A549 (cell line): ENCODE measurements around the gene MUCL3. TPM values are rescaled to one million over a fixed set of nuclear protein-coding genes. Genes with fewer than 3 reads are reported as not detected.
"Not testable (repeated sequence)": the region's sequence is repeated elsewhere in the genome, so short reads cannot be mapped to it uniquely, and the experiment has no call there.

Experiments
- ATAC-seq, 2 experiments: fragments of 200-7000 bp in 1 of 2; fragments of >200 bp in 1 of 2; cut with Nextera tagmentation in 1 of 2; cut with Tn5 transposase in 1 of 2; 3 replicates each; pipeline versions ENCODE4 v1.8.0 to v1.9.1; 2018 to 2020; ENCODE audit warnings: mild to moderate bottlenecking in 1 of 2, moderate library complexity in 1 of 2
- CTCF ChIA-PET: fragments of 300-600 bp; sonication (Branson Sonifier 250); formaldehyde crosslinking; extraction: SDS; loops from one replicate; lab custom pipeline; 2021; ENCODE audit warnings: antibody characterized with exemption, inconsistent platforms; lab: Yijun Ruan, JAX
- POLR2A ChIA-PET: fragments of 350-600 bp; formaldehyde crosslinking; extraction: SDS; loops from one replicate; lab custom pipeline; 2021; ENCODE audit warnings: antibody characterized with exemption, inconsistent platforms; lab: Yijun Ruan, JAX
- DNase-seq, 2 experiments: peaks; one replicate each; pipeline versions ENCODE4 v3.0.0 to v3.0.0-alpha.2; 2011 to 2016; ENCODE audit warnings: low read depth in 1 of 2, low spot score in 1 of 2
- FAIRE-seq: peaks from 2 replicates; lab custom pipeline; 2011; peaks lifted over from hg19 to GRCh38; lab: Jason Lieb, UNC
- H3K27ac ChIP-seq, 2 experiments: fragments of >200 bp; sonication (Bioruptor Twin); formaldehyde crosslinking; 3 replicates each; pipeline ENCODE4 v1.5.1; 2016 to 2017
- H3K4me1 ChIP-seq: fragments of >200 bp; sonication (Bioruptor Twin); formaldehyde crosslinking; 3 replicates; pipeline ENCODE4 v1.6.1; 2016
- H3K4me2 ChIP-seq: fragments of >200 bp; sonication (Bioruptor Twin); formaldehyde crosslinking; 3 replicates; pipeline ENCODE4 v1.6.1; 2016
- H3K4me3 ChIP-seq: fragments of >200 bp; sonication (Bioruptor Twin); formaldehyde crosslinking; 3 replicates; pipeline ENCODE4 v1.5.1; 2016
- H3K9me3 ChIP-seq: fragments of >200 bp; sonication (Bioruptor Twin); formaldehyde crosslinking; 3 replicates; pipeline ENCODE4 v1.6.1; 2016
- CBX2 ChIP-seq: fragments of 200-600 bp; sonication (generic); IDR thresholded peaks from 2 replicates; pipeline ENCODE4 v1.6.1; 2016; ENCODE audit warnings: low read depth, mild to moderate bottlenecking, borderline replicate concordance
- EHF ChIP-seq: fragments of 250-450 bp; sonication (Bioruptor Pico); IDR thresholded peaks from 2 replicates; pipeline ENCODE4 v1.5.0; 2020; ENCODE audit warnings: mild to moderate bottlenecking
- EP300 ChIP-seq, 2 experiments: fragments of >200 bp; sonication (Bioruptor Twin); formaldehyde crosslinking; IDR thresholded peaks; 2 replicates in 1 of 2; 3 replicates in 1 of 2; pipeline ENCODE4 v1.6.1; 2016 to 2017
- FOSL2 ChIP-seq, 2 experiments: fragments of 450-650 bp in 1 of 2; fragments of >200 bp in 1 of 2; sonication (Bioruptor Twin) in 1 of 2; formaldehyde crosslinking; IDR thresholded peaks; 2 replicates each; pipeline versions ENCODE4 v1.5.0 to v1.6.1; 2016 to 2020; ENCODE audit warnings: mild to moderate bottlenecking in 1 of 2, moderate library complexity in 1 of 2
- GATA3 ChIP-seq: IDR thresholded peaks from 2 replicates; pipeline ENCODE4 v1.6.1; 2012; ENCODE audit warnings: borderline replicate concordance
- HOXB13 ChIP-seq: fragments of 250-450 bp; sonication (Bioruptor Pico); IDR thresholded peaks from 2 replicates; pipeline ENCODE4 v1.5.0; 2020; ENCODE audit warnings: low read depth, mild to moderate bottlenecking, moderate library complexity
- JUN ChIP-seq, 2 experiments: fragments of >200 bp; sonication (Bioruptor Twin); formaldehyde crosslinking; IDR thresholded peaks; 2 replicates in 1 of 2; 3 replicates in 1 of 2; pipeline ENCODE4 v1.6.1; 2016 to 2017
- JUNB ChIP-seq: fragments of >200 bp; sonication (Bioruptor Twin); formaldehyde crosslinking; IDR thresholded peaks from 2 replicates; pipeline ENCODE4 v1.6.1; 2016
- KDM1A ChIP-seq: fragments of 200-600 bp; sonication (generic); IDR thresholded peaks from 2 replicates; pipeline ENCODE4 v1.6.1; 2016; ENCODE audit warnings: low read depth, mild to moderate bottlenecking
- MAFK ChIP-seq: fragments of 450-650 bp; IDR thresholded peaks from 2 replicates; pipeline ENCODE4 v1.6.1; 2014; ENCODE audit not compliant: partially characterized antibody
- MYC ChIP-seq: IDR thresholded peaks from 2 replicates; pipeline ENCODE4 v1.6.1; 2012; ENCODE audit warnings: mild to moderate bottlenecking, inconsistent platforms, low read length, improper control_type of control experiment, borderline replicate concordance
- PBX3 ChIP-seq: IDR thresholded peaks from 2 replicates; pipeline ENCODE4 v1.6.1; 2012
- PHF8 ChIP-seq: fragments of 200-600 bp; sonication (generic); IDR thresholded peaks from 2 replicates; pipeline ENCODE4 v1.6.1; 2016; ENCODE audit warnings: low read depth, mild to moderate bottlenecking, antibody characterized with exemption, moderate library complexity, borderline replicate concordance
- RARB ChIP-seq: fragments of 250-450 bp; sonication (Bioruptor Pico); IDR thresholded peaks from 2 replicates; pipeline ENCODE4 v1.8.0; 2021; ENCODE audit warnings: mild to moderate bottlenecking, moderate library complexity
- RFX5 ChIP-seq: fragments of 450-650 bp; IDR thresholded peaks from 2 replicates; pipeline ENCODE4 v1.7.1; 2014; ENCODE audit warnings: antibody characterized with exemption, mild to moderate bottlenecking, moderate library complexity
- RNF2 ChIP-seq: fragments of 200-600 bp; sonication (generic); IDR thresholded peaks from 2 replicates; pipeline ENCODE4 v1.6.1; 2016; ENCODE audit warnings: low read depth, mild to moderate bottlenecking, antibody characterized with exemption, moderate library complexity, borderline replicate concordance
- SMC3 ChIP-seq: fragments of >200 bp; sonication (Bioruptor Twin); formaldehyde crosslinking; IDR thresholded peaks from 3 replicates; pipeline ENCODE4 v1.6.1; 2018; ENCODE audit warnings: inconsistent platforms
- SREBF2 ChIP-seq: fragments of 450-650 bp; IDR thresholded peaks from 2 replicates; pipeline ENCODE4 v1.6.1; 2014; ENCODE audit warnings: mild to moderate bottlenecking, moderate library complexity
- ZNF302 ChIP-seq: fragments of 250-450 bp; sonication (Bioruptor Pico); IDR thresholded peaks from 2 replicates; pipeline ENCODE4 v1.9.0; 2021; ENCODE audit warnings: inconsistent platforms, mild to moderate bottlenecking, moderate library complexity
- ZSCAN20 ChIP-seq: fragments of 250-450 bp; sonication (Bioruptor Pico); IDR thresholded peaks from 2 replicates; pipeline ENCODE4 v1.8.0; 2022; ENCODE audit warnings: mild to moderate bottlenecking, moderate library complexity
- WGBS: methylation state at CpG from one replicate; pipeline ENCODE4 v1.1.6; 2017; ENCODE audit errors: missing lambda C conversion rate; 5-methylcytosine and 5-hydroxymethylcytosine counted together
- polyA plus RNA-seq, 4 experiments: library from polyadenylated mRNA; depleted of rRNA in 3 of 4; stranded (reverse); fragments of >200 nt; fragmentation: RNase III in 1 of 4; extraction: RNeasy Plus Mini Kit Qiagen cat#74134 plus additional on column Dnase treatment in 1 of 4; gene quantifications; 2 replicates in 3 of 4; 3 replicates in 1 of 4; pipeline ENCODE4 v1.2.3, GENCODE V29; 2011 to 2017
- TF ChIP-seq, protein P1 (sequence below): fragments of 250-450 bp; sonication (Bioruptor Pico); IDR thresholded peaks from 2 replicates; pipeline ENCODE4 v1.5.0; 2021; ENCODE audit warnings: mild to moderate bottlenecking, moderate library complexity, borderline replicate concordance
- TF ChIP-seq, protein P2 (sequence below): fragments of 150-350 bp; IDR thresholded peaks from 2 replicates; pipeline ENCODE4 v1.6.1; 2014; ENCODE audit warnings: low read depth, mild to moderate bottlenecking, low read length
- TF ChIP-seq, protein P3 (sequence below): fragments of 200-600 bp; sonication (generic); IDR thresholded peaks from 2 replicates; pipeline ENCODE4 v1.6.1; 2016; ENCODE audit warnings: antibody characterized with exemption, mild to moderate bottlenecking, moderate library complexity

MUCL3 gene
- polyA plus RNA-seq, 2 of the 4 experiments (the other 2 are of a cell fraction): 0.01 to 0.03 TPM

GRCh38 chr6:30900863-30901417 is 39.8 kb upstream of the MUCL3 start:
- Histone ChIP-seq H3K9me3 (no peaks in the 10 kb centered on the region), H3K4me1 (no peaks in the 10 kb centered on the region), H3K4me3 (no peak overlapping the region), H3K27ac (no peak overlapping the region), H3K4me2 (no peak overlapping the region)
- FAIRE-seq: no peak
- CTCF ChIA-PET: interaction anchor here (0.9 to 1.5 kb wide), 3 partner anchors 13 to 228 kb away, joined by 3 to 5 read pairs (median 3); partner anchors contain the start of genes DHX16 and VARS2
- WGBS: 100% methylated on average over 1 of the region's 1 CpG
- DNase-seq: no peak
- ATAC-seq: no peak
- POLR2A ChIA-PET: no interaction called here
- no peak for TF ChIP-seq MAFK
- TF ChIP-seq ZSCAN20: no peak

- ATAC-seq (no peak), DNase-seq (no peak), FAIRE-seq (no peak)
- ChIA-PET POLR2A (no interaction called here), CTCF (interaction anchor here (0.9 to 1.5 kb wide), 4 partner anchors 11 to 229 kb away, joined by 3 to 5 read pairs (median 4); partner anchors contain the start of genes DHX16 and VARS2)
- H3K9me3 ChIP-seq: no peaks in the 10 kb centered on the region
- no peak overlapping the region for H3K27ac ChIP-seq
- H3K4me1 ChIP-seq: no peaks in the 10 kb centered on the region
- no peak overlapping the region for H3K4me2 ChIP-seq
- no peak overlapping the region for H3K4me3 ChIP-seq
- TF ChIP-seq MYC (no peak), PBX3 (no peak), ZSCAN20 (no peak), JUN (IDR thresholded peaks at IDR 0.05) (no peak), PHF8 (no peak), SMC3 (no peak), SREBF2 (no peak), EP300 (IDR thresholded peaks at IDR 0.05) (no peak), HOXB13 (CRISPR knock-in tag) (no peak), RARB (CRISPR knock-in tag) (no peak), ZNF302 (CRISPR knock-in tag) (no peak), RFX5 (no peak), RNF2 (no peak)
- TF ChIP-seq, protein P1, sequence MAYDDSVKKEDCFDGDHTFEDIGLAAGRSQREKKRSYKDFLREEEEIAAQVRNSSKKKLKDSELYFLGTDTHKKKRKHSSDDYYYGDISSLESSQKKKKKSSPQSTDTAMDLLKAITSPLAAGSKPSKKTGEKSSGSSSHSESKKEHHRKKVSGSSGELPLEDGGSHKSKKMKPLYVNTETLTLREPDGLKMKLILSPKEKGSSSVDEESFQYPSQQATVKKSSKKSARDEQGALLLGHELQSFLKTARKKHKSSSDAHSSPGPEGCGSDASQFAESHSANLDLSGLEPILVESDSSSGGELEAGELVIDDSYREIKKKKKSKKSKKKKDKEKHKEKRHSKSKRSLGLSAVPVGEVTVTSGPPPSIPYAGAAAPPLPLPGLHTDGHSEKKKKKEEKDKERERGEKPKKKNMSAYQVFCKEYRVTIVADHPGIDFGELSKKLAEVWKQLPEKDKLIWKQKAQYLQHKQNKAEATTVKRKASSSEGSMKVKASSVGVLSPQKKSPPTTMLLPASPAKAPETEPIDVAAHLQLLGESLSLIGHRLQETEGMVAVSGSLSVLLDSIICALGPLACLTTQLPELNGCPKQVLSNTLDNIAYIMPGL (CRISPR knock-in tag): no peak
Measured at GRCh38 chr6:30901436-30901835, 39.3 kb upstream of the MUCL3 start.

DNA sequence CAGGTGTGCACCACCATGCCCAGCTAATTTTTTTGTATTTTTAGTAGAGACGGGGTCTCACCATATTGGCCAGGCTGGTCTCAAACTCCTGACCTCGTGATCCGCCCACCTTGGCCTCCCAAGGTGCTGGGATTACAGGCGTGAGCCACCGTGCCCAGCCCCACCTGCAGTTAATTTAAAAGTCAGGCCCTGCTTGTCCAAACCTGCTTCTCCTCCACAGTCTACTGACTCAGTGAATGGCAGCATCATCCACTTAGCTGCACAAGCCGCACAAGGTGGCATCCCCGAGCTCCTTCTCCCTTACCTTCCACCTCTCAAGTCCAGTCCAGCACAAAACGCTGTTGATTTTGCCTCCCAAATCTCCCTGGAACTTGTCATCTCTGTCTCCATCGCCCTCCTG is 38.6 kb upstream of the MUCL3 start:
- H3K4me1 ChIP-seq, ATAC-seq, H3K4me3 ChIP-seq, H3K27ac ChIP-seq, FAIRE-seq, POLR2A ChIA-PET, DNase-seq, H3K4me2 ChIP-seq, H3K9me3 ChIP-seq: not testable (repeated sequence)
- CTCF ChIA-PET: interaction anchor here (0.7 to 1.4 kb wide), 4 partner anchors 12 to 177 kb away, joined by 3 to 5 read pairs (median 4); no protein-coding TSS in a partner anchor
- 85% methylated on average over 9 of the region's 9 CpGs for WGBS

DNA sequence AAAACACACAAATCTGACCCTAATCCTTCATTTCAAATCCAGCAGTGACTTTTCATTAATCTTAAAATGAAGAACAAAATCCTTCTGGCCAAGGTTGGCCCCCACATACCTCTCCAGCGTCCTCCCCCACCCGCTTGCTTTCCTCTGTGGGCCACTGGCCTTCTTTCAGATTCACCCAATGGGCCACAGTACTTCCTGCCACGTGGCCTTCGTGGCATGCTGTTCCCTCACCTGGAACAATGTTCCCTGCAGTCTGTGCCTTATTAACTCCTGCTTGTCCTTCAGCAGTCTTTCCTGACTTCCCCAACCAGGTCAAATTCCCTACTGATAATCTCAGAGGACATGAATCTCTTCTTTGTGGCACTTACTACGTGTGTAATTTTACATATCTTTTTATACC is 38.1 kb upstream of the MUCL3 start:
- H3K4me1 ChIP-seq: 0 out of 3 replicates have a peak, but pooled peaks cover 4% of the 10 kb centered on the region
- no peak for TF ChIP-seq ZNF302 (CRISPR knock-in tag)
- no peak for TF ChIP-seq FOSL2 (IDR thresholded peaks at IDR 0.05)
- no peak for TF ChIP-seq FOSL2 (CRISPR knock-in tag; IDR thresholded peaks at IDR 0.05)
- TF ChIP-seq, protein P2, sequence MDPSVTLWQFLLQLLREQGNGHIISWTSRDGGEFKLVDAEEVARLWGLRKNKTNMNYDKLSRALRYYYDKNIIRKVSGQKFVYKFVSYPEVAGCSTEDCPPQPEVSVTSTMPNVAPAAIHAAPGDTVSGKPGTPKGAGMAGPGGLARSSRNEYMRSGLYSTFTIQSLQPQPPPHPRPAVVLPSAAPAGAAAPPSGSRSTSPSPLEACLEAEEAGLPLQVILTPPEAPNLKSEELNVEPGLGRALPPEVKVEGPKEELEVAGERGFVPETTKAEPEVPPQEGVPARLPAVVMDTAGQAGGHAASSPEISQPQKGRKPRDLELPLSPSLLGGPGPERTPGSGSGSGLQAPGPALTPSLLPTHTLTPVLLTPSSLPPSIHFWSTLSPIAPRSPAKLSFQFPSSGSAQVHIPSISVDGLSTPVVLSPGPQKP: no peak
- no peak for TF ChIP-seq EP300 (IDR thresholded peaks at IDR 0.05)
- no peak for TF ChIP-seq CBX2
- TF ChIP-seq SMC3: no peak
- no peak for TF ChIP-seq EHF (CRISPR knock-in tag)
- no peak for TF ChIP-seq PHF8
- no peak for TF ChIP-seq KDM1A
- TF ChIP-seq JUNB: no peak
- TF ChIP-seq, protein P3, sequence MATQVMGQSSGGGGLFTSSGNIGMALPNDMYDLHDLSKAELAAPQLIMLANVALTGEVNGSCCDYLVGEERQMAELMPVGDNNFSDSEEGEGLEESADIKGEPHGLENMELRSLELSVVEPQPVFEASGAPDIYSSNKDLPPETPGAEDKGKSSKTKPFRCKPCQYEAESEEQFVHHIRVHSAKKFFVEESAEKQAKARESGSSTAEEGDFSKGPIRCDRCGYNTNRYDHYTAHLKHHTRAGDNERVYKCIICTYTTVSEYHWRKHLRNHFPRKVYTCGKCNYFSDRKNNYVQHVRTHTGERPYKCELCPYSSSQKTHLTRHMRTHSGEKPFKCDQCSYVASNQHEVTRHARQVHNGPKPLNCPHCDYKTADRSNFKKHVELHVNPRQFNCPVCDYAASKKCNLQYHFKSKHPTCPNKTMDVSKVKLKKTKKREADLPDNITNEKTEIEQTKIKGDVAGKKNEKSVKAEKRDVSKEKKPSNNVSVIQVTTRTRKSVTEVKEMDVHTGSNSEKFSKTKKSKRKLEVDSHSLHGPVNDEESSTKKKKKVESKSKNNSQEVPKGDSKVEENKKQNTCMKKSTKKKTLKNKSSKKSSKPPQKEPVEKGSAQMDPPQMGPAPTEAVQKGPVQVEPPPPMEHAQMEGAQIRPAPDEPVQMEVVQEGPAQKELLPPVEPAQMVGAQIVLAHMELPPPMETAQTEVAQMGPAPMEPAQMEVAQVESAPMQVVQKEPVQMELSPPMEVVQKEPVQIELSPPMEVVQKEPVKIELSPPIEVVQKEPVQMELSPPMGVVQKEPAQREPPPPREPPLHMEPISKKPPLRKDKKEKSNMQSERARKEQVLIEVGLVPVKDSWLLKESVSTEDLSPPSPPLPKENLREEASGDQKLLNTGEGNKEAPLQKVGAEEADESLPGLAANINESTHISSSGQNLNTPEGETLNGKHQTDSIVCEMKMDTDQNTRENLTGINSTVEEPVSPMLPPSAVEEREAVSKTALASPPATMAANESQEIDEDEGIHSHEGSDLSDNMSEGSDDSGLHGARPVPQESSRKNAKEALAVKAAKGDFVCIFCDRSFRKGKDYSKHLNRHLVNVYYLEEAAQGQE: no peak
- TF ChIP-seq GATA3: no peak
- POLR2A ChIA-PET: no interaction called here

More for the DNA sequence above, 38.1 kb upstream of the MUCL3 start:
- FAIRE-seq: no peak
- no peaks in the 10 kb centered on the region for H3K9me3 ChIP-seq
- DNase-seq: no peak
- no peak for ATAC-seq
- no peak overlapping the region for H3K4me2 ChIP-seq
- WGBS: 60% methylated on average over 5 of the region's 5 CpGs
- CTCF ChIA-PET: interaction anchor here (1.0 to 1.4 kb wide), 2 partner anchors 12 to 74 kb away, joined by 3 to 4 read pairs; no protein-coding TSS in a partner anchor
- H3K27ac ChIP-seq: no peak overlapping the region
- H3K4me3 ChIP-seq: no peak overlapping the region
